ENCODE data around the gene TSHZ3.

The TSHZ3 gene

DNA sequence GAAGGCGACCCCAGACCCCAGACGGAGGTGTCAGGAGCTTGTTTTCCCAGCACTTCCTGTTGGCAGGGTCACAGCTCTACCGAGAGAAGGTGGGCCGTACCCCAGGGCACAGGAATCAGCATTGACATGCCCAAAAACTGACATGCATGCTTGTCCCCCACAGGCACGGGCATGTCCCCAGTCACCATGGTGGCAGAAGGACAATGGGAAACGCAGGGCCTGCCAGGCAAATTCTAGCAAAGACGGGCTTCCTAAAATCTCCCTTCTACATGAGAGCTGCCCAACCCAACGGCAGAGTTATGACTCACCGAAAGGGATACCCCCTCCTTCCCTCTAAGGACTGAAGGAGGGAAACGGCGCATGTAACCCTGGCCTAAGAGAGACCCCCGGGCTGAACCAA, 18.5 kb downstream of the TSHZ3 start:
- no peak for DNase-seq (ENCODE audit: low spot score)
- TF ChIP-seq, protein P1, sequence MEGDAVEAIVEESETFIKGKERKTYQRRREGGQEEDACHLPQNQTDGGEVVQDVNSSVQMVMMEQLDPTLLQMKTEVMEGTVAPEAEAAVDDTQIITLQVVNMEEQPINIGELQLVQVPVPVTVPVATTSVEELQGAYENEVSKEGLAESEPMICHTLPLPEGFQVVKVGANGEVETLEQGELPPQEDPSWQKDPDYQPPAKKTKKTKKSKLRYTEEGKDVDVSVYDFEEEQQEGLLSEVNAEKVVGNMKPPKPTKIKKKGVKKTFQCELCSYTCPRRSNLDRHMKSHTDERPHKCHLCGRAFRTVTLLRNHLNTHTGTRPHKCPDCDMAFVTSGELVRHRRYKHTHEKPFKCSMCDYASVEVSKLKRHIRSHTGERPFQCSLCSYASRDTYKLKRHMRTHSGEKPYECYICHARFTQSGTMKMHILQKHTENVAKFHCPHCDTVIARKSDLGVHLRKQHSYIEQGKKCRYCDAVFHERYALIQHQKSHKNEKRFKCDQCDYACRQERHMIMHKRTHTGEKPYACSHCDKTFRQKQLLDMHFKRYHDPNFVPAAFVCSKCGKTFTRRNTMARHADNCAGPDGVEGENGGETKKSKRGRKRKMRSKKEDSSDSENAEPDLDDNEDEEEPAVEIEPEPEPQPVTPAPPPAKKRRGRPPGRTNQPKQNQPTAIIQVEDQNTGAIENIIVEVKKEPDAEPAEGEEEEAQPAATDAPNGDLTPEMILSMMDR (IDR thresholded peaks at IDR 0.05; ENCODE audit: extremely low read depth, missing control alignments): no peak

- DNase-seq (ENCODE audit: low spot score): no peak
- TF ChIP-seq, protein P1 (IDR thresholded peaks at IDR 0.05; ENCODE audit: extremely low read depth, missing control alignments): no peak
These were observed 19.0 kb downstream of the TSHZ3 start for GRCh38 chr19:31330237-31330636.

DNA sequence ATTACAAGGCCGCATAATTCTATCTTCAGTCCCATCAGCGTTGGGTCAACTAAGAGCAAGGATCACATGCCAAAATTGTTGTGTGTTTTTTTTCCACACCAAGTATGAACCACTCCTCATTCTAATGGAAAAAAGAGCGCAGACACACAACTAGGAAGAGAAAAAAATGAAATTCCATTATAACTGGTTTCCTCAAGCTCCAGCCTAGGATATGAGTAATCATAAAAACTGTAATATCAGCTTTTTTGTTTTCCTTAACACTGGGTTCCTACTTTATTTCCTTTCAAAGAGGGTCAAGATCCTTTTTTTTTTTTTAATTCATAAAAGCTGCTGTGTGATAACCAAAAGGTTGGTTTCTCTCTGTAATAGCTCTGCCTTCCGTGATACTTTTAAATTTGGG, 19.4 kb downstream of the TSHZ3 start:
- DNase-seq (ENCODE audit: low spot score): no peak
- TF ChIP-seq, protein P1 (IDR thresholded peaks at IDR 0.05; ENCODE audit: extremely low read depth, missing control alignments): no peak

GRCh38 chr19:31328238-31328637, 21.0 kb downstream of the TSHZ3 start:
- TF ChIP-seq, protein P1 (IDR thresholded peaks at IDR 0.05; ENCODE audit: extremely low read depth, missing control alignments): no peak
- DNase-seq (ENCODE audit: low spot score): no peak

DNA sequence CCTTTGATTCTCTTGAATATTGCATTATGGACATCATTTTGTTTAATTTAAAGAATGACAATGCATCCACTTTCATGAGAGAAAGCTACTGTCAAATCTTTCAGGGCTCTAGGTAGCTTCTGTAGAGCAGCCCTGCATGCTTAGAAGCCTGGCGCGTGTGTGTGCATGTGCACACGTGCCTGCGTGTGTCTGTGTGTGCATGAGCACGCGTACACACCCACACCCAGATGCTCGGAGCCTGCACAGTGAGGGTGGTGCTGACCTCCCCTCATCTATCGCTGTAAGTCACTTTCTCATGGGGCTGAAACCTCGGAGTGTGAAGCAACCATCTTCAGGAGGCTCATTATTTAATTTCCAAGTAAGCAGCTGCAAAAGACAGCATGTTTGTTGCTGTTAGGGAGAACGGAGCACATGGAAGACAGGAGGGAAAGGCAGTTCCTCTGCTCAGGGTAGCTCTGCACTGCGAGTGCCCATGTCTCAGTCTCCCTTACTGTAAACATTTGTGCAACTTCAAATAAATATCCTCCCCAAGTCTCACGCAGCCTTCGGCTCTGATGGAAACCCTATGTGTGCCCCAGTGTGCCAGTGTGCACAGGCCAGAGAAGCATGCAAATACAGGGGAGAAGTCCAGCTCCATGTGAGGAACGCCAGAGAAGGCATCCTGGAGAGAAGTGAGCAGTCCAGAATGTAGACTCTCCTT, 22.8 kb downstream of the TSHZ3 start:
- DNase-seq (ENCODE audit: low spot score): no peak
- TF ChIP-seq, protein P1 (IDR thresholded peaks at IDR 0.05; ENCODE audit: extremely low read depth, missing control alignments): no peak

DNA sequence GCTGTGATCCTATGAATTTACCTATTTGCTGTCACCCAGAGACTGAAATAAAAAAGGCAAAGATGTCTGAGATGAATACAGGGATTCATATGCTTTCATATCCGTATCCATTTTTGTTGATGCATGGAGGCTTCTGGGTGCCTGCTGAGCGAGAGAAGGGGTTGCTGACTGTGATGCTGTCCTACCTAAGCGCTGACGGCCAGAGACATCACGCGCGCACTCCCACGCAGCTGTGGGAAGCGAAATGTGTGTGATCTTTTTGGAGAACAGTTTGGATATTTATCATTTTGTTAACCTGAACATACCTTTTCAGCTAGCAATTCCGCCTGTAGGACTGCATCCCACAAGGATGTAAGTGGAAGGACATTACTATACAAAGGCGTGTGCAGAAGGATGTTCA, 23.9 kb downstream of the TSHZ3 start:
- TF ChIP-seq, protein P1 (IDR thresholded peaks at IDR 0.05; ENCODE audit: extremely low read depth, missing control alignments): no peak
- no peak for DNase-seq (ENCODE audit: low spot score)

- TF ChIP-seq, protein P1 (IDR thresholded peaks at IDR 0.05; ENCODE audit: extremely low read depth, missing control alignments): no peak
- no peak for DNase-seq (ENCODE audit: low spot score)
These were observed 29.8 kb downstream of the TSHZ3 start for GRCh38 chr19:31319465-31319864.

Measured in GM20000 (cell line).